Breast epithelium (tissue), 3 donors: ENCODE data around the gene IER2.

Experiments
- CTCF ChIP-seq, 3 donors: fragments of 450-650 bp; IDR thresholded peaks; one replicate each; pipeline ENCODE4 v1.5.1; 2016 to 2017; ENCODE audit warnings: antibody characterized with exemption in 3 of 3, mild to moderate bottlenecking in 3 of 3, moderate library complexity in 3 of 3
- POLR2A ChIP-seq: fragments of 450-650 bp; IDR thresholded peaks from one replicate; pipeline ENCODE4 v1.6.1; 2016; ENCODE audit warnings: antibody characterized with exemption, mild to moderate bottlenecking, moderate library complexity

DNA sequence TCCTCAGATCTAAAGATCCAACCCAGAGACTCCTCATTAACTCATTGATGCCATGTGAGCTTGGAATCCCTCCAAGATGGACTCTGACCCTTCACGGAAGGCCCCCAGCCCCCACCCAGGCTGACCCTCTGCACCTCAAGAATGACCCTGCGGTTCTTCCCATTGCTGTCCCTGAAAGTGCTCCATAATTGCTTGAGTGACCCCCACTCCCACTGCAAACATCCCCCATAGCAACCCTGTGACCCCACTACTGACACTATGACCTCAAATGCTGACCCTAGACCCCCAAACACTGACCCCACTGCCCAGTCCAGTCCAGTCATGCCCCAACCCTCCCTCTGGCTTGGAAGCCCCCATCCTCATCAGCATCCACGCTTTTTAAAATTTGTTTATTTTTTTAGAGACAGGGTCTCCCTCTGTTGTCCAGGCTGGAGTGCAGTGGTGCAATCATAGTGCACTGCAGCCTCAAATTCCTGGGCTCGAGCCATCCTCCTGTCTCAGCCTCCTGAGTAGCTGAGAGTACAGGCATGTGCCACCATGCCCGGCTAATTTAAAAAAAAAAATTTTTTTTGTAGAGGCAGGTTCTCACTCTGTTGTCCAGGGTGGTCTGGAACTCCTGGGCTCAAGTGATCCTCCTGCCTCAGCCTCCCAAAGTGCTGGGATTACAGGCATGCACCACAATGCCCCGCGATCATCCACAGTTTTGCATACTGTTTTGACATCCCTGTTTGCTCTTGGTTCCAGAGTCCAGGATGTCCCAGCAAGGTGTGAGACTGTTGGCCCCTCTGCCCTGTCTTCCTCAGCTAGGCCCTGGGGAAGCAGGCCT, 48.4 kb upstream of the IER2 start:
- no peak for TF ChIP-seq CTCF (IDR thresholded peaks at IDR 0.05)
- TF ChIP-seq POLR2A, result no peak
